DOHH2 (cell line): ENCODE measurements around the gene NTNG1.

Source experiments
- EZH2phosphoT487 ChIP-seq: fragments of 200-600 bp; sonication (generic); IDR thresholded peaks from 2 replicates; pipeline ENCODE4 v1.6.1; 2017; ENCODE audit warnings: borderline replicate concordance, mild to moderate bottlenecking, antibody characterized with exemption, low read length, moderate library complexity, mixed read lengths
- TF ChIP-seq, protein P1 (sequence below): fragments of 200-600 bp; sonication (generic); IDR thresholded peaks from one replicate; pipeline ENCODE4 v1.5.1; 2014; ENCODE audit warnings: antibody characterized with exemption, mild to moderate bottlenecking, low read depth, low read length; ENCODE audit not compliant: poor library complexity, severe bottlenecking

DNA sequence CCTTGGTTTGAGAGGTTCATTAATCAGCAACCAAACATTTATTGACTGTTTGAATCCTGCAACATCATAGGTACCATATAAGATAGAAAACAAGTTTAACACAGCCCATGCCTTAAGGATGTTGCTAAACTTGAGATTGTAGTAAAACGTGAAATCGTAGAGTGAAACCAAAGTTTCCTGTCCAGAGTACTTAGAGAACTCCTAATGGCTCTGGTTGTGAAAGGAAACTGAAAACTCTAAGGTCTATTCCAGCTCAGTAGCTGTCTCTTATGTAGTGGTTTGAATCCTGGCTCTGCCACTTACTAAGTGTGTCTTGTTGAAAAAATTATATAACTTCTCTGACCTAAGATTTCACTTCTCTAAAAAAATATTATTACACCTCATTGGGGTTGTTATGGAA lies 310.9 kb downstream of the NTNG1 start:
- TF ChIP-seq, protein P1, sequence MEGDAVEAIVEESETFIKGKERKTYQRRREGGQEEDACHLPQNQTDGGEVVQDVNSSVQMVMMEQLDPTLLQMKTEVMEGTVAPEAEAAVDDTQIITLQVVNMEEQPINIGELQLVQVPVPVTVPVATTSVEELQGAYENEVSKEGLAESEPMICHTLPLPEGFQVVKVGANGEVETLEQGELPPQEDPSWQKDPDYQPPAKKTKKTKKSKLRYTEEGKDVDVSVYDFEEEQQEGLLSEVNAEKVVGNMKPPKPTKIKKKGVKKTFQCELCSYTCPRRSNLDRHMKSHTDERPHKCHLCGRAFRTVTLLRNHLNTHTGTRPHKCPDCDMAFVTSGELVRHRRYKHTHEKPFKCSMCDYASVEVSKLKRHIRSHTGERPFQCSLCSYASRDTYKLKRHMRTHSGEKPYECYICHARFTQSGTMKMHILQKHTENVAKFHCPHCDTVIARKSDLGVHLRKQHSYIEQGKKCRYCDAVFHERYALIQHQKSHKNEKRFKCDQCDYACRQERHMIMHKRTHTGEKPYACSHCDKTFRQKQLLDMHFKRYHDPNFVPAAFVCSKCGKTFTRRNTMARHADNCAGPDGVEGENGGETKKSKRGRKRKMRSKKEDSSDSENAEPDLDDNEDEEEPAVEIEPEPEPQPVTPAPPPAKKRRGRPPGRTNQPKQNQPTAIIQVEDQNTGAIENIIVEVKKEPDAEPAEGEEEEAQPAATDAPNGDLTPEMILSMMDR, result no peak
- TF ChIP-seq EZH2phosphoT487, result no peak
